IMR-90 (cell line): Measurements from ENCODE around the gene BMP10. TPM values are rescaled to one million over a fixed set of nuclear protein-coding genes. Genes with fewer than 3 reads are reported as not detected.

Source experiments
- ATAC-seq: fragments of 200-7000 bp; cut with Tn5 transposase; 2 replicates; pipeline ENCODE4 v1.9.1; 2020; ENCODE audit warnings: low read depth, mild to moderate bottlenecking, moderate library complexity
- BruUV-seq: library from RNA; stranded (reverse); fragments of 400-500 nt; replicated peaks from 2 replicates; lab custom pipeline; 2021; lab: Mats Ljungman, UMichigan
- CTCF ChIA-PET: fragments of 300-600 bp; formaldehyde crosslinking; extraction: SDS; loops from one replicate; lab custom pipeline; 2021; ENCODE audit warnings: antibody characterized with exemption; lab: Yijun Ruan, JAX
- POLR2A ChIA-PET: fragments of 300-600 bp; sonication (Branson Sonifier 250); formaldehyde crosslinking; loops from one replicate; lab custom pipeline; 2022; ENCODE audit warnings: antibody characterized with exemption; ENCODE audit not compliant: unreplicated experiment; lab: Charles Lee
- DNase-seq: peaks from one replicate; pipeline ENCODE4 v3.0.0; 2013
- H2AFZ ChIP-seq: replicated peaks from 2 replicates; pipeline ENCODE3; 2013; ENCODE audit warnings: low read length, mild to moderate bottlenecking; ENCODE audit not compliant: poor library complexity
- H2AK5ac ChIP-seq: 2 replicates; pipeline ENCODE4 v1.6.1; 2013; ENCODE audit warnings: low read depth, low read length, inconsistent platforms
- H2AK9ac ChIP-seq: replicated peaks from 2 replicates; pipeline ENCODE3; 2013; ENCODE audit warnings: mild to moderate bottlenecking, low read depth, low read length, moderate library complexity; ENCODE audit not compliant: poor library complexity
- H2BK120ac ChIP-seq: 2 replicates; pipeline ENCODE4 v1.6.1; 2013; ENCODE audit warnings: low read depth, low read length, inconsistent platforms
- H2BK15ac ChIP-seq: 3 replicates; pipeline ENCODE4 v1.6.1; 2013; ENCODE audit warnings: low read depth, low read length, inconsistent platforms
- H2BK20ac ChIP-seq: 2 replicates; pipeline ENCODE4 v1.6.1; 2013; ENCODE audit warnings: low read depth, mild to moderate bottlenecking, inconsistent platforms, low read length, moderate library complexity
- H2BK5ac ChIP-seq: 2 replicates; pipeline ENCODE4 v1.6.1; 2013; ENCODE audit warnings: mild to moderate bottlenecking, low read depth, low read length, inconsistent platforms; ENCODE audit not compliant: poor library complexity, severe bottlenecking
- H3K14ac ChIP-seq: replicated peaks from 2 replicates; pipeline ENCODE4 v1.6.1; 2013; ENCODE audit warnings: low read depth, low read length, inconsistent platforms
- H3K18ac ChIP-seq: 2 replicates; pipeline ENCODE4 v1.6.1; 2013; ENCODE audit warnings: low read depth, low read length, control low read depth
- H3K23ac ChIP-seq: 2 replicates; pipeline ENCODE4 v1.6.1; 2013; ENCODE audit warnings: low read depth, low read length, inconsistent platforms
- H3K27ac ChIP-seq: 2 replicates; pipeline ENCODE4 v1.5.1; 2013; ENCODE audit warnings: mild to moderate bottlenecking, control low read depth, low read length; ENCODE audit not compliant: insufficient read depth
- H3K27me3 ChIP-seq: 2 replicates; pipeline ENCODE4 v1.6.1; 2013; ENCODE audit warnings: low read length; ENCODE audit not compliant: control insufficient read depth, insufficient read depth
- H3K36me3 ChIP-seq: 2 replicates; pipeline ENCODE4 v1.6.1; 2013; ENCODE audit warnings: low read length, mixed read lengths; ENCODE audit not compliant: control insufficient read depth, insufficient read depth
- H3K4ac ChIP-seq: 2 replicates; pipeline ENCODE4 v1.6.1; 2013; ENCODE audit warnings: low read depth, low read length, inconsistent platforms
- H3K4me1 ChIP-seq: 2 replicates; pipeline ENCODE4 v1.6.1; 2013; ENCODE audit warnings: low read length, mixed read lengths; ENCODE audit not compliant: control insufficient read depth, insufficient read depth
- H3K4me2 ChIP-seq: 2 replicates; pipeline ENCODE4 v1.6.1; 2013; ENCODE audit warnings: low read depth, mild to moderate bottlenecking, control low read depth, low read length, moderate library complexity
- H3K4me3 ChIP-seq: 2 replicates; pipeline ENCODE4 v1.5.1; 2013; ENCODE audit warnings: low read depth, mild to moderate bottlenecking, control low read depth, low read length, moderate library complexity; ENCODE audit not compliant: insufficient read depth
- H3K56ac ChIP-seq: 2 replicates; pipeline ENCODE4 v1.6.1; 2013; ENCODE audit warnings: low read length, inconsistent platforms; ENCODE audit not compliant: insufficient read depth; ENCODE audit errors: extremely low read depth
- H3K79me1 ChIP-seq, 2 experiments: 2 replicates each; pipeline ENCODE4 v1.6.1; 2013; ENCODE audit warnings: low read length in 2 of 2, inconsistent platforms in 1 of 2, low read depth in 1 of 2
- H3K9ac ChIP-seq: 2 replicates; pipeline ENCODE4 v1.6.1; 2013; ENCODE audit warnings: low read depth, low read length, control low read depth
- H3K9me1 ChIP-seq: 2 replicates; pipeline ENCODE4 v1.6.1; 2013; ENCODE audit warnings: low read length, inconsistent platforms; ENCODE audit not compliant: insufficient read depth
- H3K9me3 ChIP-seq: 2 replicates; pipeline ENCODE4 v1.6.1; 2013; ENCODE audit warnings: low read length; ENCODE audit not compliant: control insufficient read depth, insufficient read depth
- H4K20me1 ChIP-seq: 2 replicates; pipeline ENCODE4 v1.6.1; 2013; ENCODE audit warnings: low read length, inconsistent platforms; ENCODE audit not compliant: insufficient read depth
- H4K5ac ChIP-seq: 2 replicates; pipeline ENCODE4 v1.6.1; 2013; ENCODE audit warnings: mild to moderate bottlenecking, low read depth, low read length, control low read depth
- H4K8ac ChIP-seq, 2 experiments: 2 replicates each; pipeline ENCODE4 v1.6.1; 2013; ENCODE audit warnings: low read depth in 2 of 2, low read length in 2 of 2, control low read depth in 1 of 2, inconsistent platforms in 1 of 2
- H4K91ac ChIP-seq: 2 replicates; pipeline ENCODE4 v1.6.1; 2013; ENCODE audit warnings: low read depth, low read length, inconsistent platforms; ENCODE audit not compliant: insufficient read depth
- CEBPB ChIP-seq: IDR thresholded peaks from 2 replicates; pipeline ENCODE4 v1.6.1; 2012; ENCODE audit warnings: low read depth, low read length, improper control_type of control experiment
- CHD1 ChIP-seq: IDR thresholded peaks from 2 replicates; pipeline ENCODE4 v1.6.1; 2012; ENCODE audit warnings: low read depth, low read length, improper control_type of control experiment
- SMC3 ChIP-seq: fragments of 150-350 bp; IDR thresholded peaks from 2 replicates; pipeline ENCODE4 v1.6.1; 2016; ENCODE audit warnings: low read depth, mild to moderate bottlenecking, antibody characterized with exemption, low read length, moderate library complexity
- WGBS, 2 experiments: methylation state at CpG; one replicate each; pipeline versions ENCODE4 v1.1.5 to v1.1.7; 2013; ENCODE audit warnings: missing lambda C conversion rate in 2 of 2; ENCODE audit not compliant: insufficient read length in 1 of 2; ENCODE audit errors: extremely low coverage in 2 of 2; 5-methylcytosine and 5-hydroxymethylcytosine counted together
- dilution Hi-C: fragments of 300-500 bp; cut with HindIII; formaldehyde crosslinking; loops from one replicate; pipeline ENCODE4 v1.14.3; 2018; ENCODE audit warnings: low sequenced_read_pairs; ENCODE audit not compliant: unreplicated experiment
- in situ Hi-C: fragments of 300-500 bp; cut with MboI; formaldehyde crosslinking; loops from 3 replicates; pipeline ENCODE4 v1.14.3; 2019; ENCODE audit warnings: low sequenced_read_pairs, inconsistent platforms, mixed read lengths
- intact Hi-C: fragments of 100-400 bp; cut with micrococcal nuclease; formaldehyde crosslinking; loops from 2 replicates; pipeline ENCODE4 v1.10.0; 2022
- polyA plus RNA-seq, 3 experiments: library from polyadenylated mRNA; depleted of rRNA; stranded (reverse); fragments of >200 nt; gene quantifications; 2 replicates each; pipeline ENCODE4 v1.2.3, GENCODE V29; 2012; ENCODE audit warnings: low replicate concordance in 1 of 3
- total RNA-seq: library from RNA; depleted of rRNA; stranded (reverse); fragments of >200 nt; gene quantifications from 2 replicates; pipeline ENCODE4 v1.2.3, GENCODE V29; 2012

BMP10 gene
- total and polyA plus RNA-seq, 2 of the 4 experiments (the other 2 are of a cell fraction): not detected

- no peak for TF ChIP-seq SMC3
Measured at GRCh38 chr2:68878071-68878711, 7.0 kb upstream of the BMP10 start (continued).

- Histone ChIP-seq H3K9me3 (0 out of 2 replicates have a peak, but pooled peaks cover 2% of the 10 kb centered on the region), H4K5ac (no peak overlapping the region), H3K56ac (no peak overlapping the region), H3K4me1 (peaks cover 7% of the 10 kb centered on the region), H4K91ac (no peak overlapping the region), H3K18ac (no peak overlapping the region), H3K79me1 (no peaks in the 10 kb centered on the region), H2BK5ac (no peak overlapping the region), H3K23ac (no peak overlapping the region), H3K27ac (no peak overlapping the region), H2BK20ac (peak overlapping the region; percentile 73; the same call in 1 of the 2 replicates), H3K9ac (no peak overlapping the region), H3K4me2 (no peak overlapping the region), H3K14ac (peak overlapping the region; percentile 55), H3K9me1 (no peaks in the 10 kb centered on the region), H3K4ac (peak overlapping the region; percentile 64), H3K4me3 (no peak overlapping the region), H4K20me1 (no peaks in the 10 kb centered on the region), H4K8ac (peak overlapping the region in 1 of 2 experiments; percentile 46; a peak in 1 of 4 replicates), H2BK120ac (peak overlapping the region; percentile 92), H2AFZ (no peak overlapping the region), H3K27me3 (no peaks in the 10 kb centered on the region), H3K36me3 (no peaks in the 10 kb centered on the region), H2AK5ac (peak overlapping the region; percentile 45), H2AK9ac (no peak overlapping the region), H2BK15ac (peak overlapping the region; percentile 81)
- CTCF ChIA-PET: interaction anchor here (0.6 kb wide), 1 partner anchor 24 kb away, joined by 3 read pairs; no protein-coding TSS in a partner anchor
- POLR2A ChIA-PET: no interaction called here
- DNase-seq: no peak
- intact Hi-C loops (no loop called here), in situ Hi-C loops (no loop called here), dilution Hi-C loops (no loop called here)
- WGBS, 2 experiments: no CpG with 5 or more reads among the region's 3 CpGs
- no TSS peak for BruUV-seq
- no peak for ATAC-seq
- TF ChIP-seq CEBPB: no peak
- no peak for TF ChIP-seq CHD1
Measured at GRCh38 chr2:68877079-68877772, 6.0 kb upstream of the BMP10 start.
